Activated CD4-positive, CD25-positive, alpha-beta regulatory T cell treated with anti-CD3 and anti-CD28 coated beads, Interleukin-2, amount 50 U/mL, for 24 hours (primary cell): Measurements from ENCODE around the gene NFYC.
"Not testable (repeated sequence)": the region's sequence is repeated elsewhere in the genome, so short reads cannot be mapped to it uniquely, and the experiment has no call there.

Experiments
- ATAC-seq, 2 donors: fragments of 150-1000 bp; cut with Tn5 transposase; one replicate each; pipeline ENCODE4 v1.10.0; 2021; ENCODE audit warnings: mild to moderate bottlenecking in 1 of 2, moderate library complexity in 1 of 2

The NFYC gene

DNA sequence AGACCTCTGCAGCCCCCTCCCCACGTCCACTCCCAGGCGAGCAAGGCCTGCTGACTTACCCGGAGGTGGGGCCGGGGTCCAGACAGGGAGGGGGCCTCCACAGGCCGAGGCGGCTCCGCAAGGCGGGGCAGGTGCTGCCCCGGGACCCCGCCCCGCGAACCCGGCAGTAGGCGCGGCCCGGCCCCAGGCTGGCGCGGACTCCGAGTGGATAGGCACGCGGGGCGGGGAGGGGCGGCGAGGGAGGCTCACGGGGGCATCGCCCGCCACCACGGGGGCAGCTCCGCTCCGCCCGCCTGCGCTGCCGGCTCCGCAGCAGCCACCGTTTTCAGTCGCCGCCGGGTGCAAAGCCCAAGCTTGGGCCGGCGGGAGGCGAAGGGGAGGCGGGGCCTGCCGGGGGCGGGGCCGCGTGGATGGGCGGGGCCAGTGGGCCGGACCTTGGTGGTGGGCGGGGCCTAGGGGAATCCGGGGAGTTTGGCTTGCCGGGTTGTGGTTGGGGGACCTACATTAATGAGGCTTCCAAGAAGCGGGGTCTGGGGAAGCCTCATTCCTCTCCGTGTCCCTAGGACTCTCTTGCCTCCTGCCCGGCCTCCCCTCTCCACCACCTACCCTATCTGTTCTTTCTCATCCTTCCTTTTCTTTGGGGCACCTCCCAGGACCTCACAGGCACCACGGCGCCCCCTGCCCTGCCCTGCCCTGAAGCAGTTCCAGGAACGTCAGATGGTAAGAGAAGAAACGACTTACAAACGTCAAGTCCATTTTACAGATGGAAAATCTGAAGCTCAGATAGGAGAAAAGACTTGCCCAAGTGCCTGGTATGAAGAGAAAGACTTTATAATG is 26.0 kb upstream of the NFYC start, which contains the start of gene RIMS3:
TSS of gene RIMS3 (minus strand) at position 348 of the 837 bp plus-strand sequence. CDS start 23,757 bp downstream, outside the sequence.
- peak; percentile 74 to 79 for ATAC-seq

DNA sequence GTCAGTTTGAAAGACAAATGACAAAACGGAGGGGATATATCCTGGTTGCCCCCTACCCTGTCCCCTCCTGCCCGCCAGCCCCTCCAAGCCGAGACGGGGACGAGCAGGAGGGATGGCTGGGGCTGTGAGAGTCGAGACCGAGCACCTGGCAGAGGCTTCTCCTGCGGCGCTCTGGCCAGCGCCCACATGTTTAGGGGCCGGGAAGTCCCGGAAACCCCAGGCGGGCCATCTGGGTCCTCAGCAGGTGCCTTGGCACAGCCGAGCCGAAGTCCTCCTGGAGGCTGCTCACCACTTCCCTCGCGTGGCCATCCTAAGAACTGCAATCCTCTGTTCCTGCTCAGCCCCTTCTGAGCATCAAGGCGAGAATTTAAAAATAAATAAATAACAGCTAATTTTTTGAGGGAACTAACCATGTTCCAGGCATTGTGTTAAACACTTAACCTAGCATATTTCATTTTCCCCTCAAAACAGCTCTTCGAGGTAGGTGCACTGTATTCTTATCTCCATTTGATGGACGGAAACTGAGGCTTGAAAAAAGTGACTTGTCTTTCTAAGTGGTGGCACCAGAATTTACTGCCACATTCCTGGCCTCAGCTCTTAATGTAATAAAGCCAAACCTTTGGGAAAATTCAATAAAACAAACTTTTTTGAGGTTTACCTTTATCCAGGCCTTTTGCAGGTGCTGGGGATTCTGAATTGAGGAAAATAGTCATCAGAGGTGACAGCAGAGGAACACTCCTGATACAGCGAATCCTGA is 22.6 kb upstream of the NFYC start:
- ATAC-seq: peak; percentile 65 to 78

DNA sequence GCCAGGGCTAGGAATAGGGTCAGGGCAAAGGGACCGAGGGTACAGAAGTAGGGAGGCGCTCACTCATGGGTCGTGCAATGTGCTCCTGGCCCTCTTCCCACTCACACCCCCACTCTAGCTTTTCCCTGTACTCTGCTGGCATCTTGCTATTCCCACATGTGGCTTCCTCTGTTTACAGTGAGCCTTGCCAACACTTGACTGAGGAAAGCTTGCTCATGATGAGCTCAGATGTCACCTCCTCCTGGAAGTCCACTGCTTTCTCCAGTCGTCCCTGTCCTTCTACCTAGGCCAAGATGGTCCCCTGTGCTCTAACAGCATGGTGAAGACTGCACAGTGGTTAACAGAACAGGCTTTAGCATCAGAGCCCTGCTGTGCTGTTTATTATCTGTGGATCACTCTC is 18.1 kb upstream of the NFYC start:
- ATAC-seq: no peak

DNA sequence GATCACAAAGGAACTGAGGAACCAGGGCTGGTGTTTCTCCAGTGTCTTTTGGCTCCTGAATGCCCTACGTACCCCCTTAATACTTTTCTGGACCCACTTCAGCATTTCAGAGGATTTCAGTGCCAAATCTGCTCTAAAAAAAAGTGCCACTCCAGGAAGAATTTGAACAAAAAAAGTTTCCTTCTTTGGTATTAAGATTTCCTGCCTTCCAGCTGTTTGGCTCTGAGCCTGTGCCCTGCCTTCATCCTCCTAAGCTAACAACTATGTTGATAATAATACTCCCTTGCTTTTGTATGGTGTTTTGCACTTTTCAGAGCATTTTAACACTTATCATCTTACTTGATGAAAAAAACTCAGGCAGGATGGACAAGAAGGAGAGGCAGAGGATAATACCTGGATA is 15.0 kb upstream of the NFYC start:
- no peak for ATAC-seq

DNA sequence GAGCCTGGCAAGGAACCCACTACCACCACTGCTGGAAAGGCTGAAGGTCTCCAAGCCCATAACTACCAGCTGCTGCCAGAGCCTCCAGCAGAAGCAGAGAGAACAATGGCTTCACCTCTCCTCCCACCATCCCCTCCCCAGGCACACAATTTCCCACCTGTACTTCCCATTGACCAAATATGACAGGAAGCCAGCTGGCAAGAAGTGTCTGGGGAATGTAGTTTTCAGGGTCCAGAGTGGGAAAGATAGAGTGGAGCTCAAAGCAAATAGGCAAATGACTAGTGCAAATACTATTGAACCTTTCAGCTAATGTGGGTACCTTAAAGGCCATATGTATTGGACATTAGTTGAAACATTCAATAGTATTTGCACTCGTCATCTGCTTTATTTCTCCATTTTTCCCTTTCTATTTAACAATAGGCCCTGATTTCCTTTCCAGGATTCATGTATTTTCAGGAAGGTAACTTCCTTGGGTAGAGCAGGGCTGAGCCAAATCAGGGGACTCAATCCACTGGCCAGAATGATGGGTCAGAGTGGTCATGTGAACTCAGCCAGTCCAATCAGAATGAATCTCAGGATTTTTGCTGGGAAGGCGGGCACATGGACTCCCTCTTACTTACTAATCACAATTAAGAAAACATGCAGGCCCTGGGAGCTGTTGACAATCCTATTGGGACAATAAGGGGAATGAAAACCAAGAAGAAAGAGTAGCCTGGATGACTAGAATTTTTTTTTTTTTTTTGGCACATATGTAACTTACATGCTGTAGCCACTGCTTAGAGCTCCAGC is 12.1 kb upstream of the NFYC start:
- ATAC-seq: no peak

DNA sequence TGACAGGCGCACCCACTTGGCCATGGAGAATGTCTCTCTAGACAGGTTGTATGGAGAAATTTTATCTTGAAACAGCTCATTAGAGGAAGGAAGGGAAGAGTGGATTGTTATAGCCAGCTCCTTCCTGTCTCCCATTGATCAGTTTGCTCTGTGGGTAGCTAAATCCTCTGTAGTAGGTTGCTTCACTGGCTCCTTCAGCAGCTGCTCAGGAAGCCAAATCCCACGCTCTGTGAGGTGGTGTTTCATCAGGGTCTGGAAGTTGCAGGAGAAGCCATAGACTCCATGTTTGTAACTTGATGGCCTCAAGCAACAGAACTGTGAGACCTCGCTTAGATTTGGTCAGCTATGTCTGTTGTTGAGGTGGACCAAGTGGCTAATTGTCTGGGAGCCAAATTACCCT is 6.8 kb upstream of the NFYC start:
- ATAC-seq: no peak

DNA sequence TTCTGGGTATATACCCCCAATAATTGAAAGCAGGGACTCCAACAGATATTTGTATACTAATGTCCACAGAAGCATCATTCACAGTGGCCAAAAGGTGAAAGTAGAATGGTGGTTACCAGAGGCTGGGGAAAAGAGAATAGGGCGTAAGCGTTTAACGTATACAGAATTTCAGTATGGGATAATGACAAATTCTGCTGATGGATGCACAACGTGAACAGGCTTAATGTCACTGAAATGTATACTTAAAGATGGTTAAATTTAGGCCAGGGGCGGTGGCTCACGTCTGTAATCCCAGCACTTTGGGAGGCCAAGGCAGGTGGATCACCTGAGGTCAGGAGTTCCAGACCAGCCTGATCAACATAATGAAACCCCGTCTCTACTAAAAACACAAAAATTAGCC is 4.4 kb upstream of the NFYC start:
- ATAC-seq: no peak

DNA sequence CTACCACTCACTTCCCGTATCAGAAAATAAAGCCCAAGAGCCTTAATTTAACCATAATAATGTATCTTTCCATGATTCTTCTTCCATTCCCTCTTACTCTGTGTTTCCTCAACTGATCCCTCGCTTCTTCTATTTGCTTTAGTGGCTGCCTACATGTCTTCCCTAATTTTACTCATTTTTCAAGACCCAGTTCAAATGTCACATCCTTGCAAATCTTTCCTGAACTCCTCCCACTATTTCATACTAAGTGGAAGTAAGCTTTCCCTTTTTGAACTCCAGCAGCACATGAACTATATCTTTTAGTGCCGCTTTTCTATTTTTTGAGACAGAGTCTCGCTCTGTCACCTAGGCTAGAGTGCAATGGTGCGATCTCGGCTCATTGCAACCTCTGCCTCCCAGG is 3.8 kb upstream of the NFYC start:
- ATAC-seq: no peak

DNA sequence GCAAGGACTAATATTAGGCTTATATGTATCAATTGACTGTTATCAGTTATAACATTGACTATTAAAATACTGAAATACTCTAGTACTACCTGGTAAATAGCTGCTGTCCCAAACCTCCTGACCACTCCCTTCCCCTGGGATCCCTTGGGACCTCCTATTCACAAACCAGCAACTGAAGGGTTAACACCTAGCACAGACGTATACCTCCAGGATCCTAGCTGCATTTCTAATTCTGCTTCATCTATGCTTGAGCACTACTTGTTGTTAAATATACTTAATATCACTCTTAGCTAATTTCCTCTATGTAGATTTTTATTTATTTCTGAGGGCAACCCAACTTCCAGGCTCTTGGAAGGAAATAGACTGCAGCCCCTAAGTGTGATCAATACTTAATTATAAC is 1.8 kb upstream of the NFYC start:
- no peak for ATAC-seq

DNA sequence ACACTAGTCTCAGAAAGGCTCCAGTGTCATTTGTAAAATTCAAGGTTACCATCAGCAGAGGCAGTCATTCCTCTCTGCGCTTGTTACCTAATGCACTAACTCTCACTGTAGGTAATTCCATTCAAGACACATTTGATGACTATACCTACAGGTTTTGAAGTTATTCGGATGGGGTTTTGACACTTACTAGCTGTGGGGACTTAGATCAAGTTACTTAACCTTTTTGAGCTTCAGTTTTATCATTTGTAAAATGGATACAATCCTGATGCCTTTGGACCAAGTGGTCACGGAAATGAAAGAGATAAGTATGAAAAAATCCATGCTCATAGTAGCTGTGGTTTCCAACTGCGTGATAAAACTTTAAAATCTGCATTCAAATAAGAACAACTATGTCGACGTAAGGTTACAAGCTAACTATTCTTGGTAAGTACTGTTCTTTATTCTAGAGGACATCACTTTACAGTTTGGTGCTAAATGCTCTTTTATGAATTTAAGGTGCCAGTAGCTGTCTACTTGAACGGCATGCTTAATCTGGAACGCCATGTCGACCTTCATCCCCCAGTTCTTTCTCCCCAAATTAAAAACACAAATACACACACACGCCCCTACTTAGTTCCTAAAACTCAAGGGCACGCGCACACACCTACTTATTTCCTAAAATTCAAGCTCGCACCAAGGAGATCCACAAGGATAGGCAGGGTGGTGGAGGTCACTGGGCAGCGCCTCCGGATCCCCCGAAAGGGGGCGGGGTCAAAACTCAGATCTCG is 550 bp upstream of the NFYC start:
- no peak for ATAC-seq

DNA sequence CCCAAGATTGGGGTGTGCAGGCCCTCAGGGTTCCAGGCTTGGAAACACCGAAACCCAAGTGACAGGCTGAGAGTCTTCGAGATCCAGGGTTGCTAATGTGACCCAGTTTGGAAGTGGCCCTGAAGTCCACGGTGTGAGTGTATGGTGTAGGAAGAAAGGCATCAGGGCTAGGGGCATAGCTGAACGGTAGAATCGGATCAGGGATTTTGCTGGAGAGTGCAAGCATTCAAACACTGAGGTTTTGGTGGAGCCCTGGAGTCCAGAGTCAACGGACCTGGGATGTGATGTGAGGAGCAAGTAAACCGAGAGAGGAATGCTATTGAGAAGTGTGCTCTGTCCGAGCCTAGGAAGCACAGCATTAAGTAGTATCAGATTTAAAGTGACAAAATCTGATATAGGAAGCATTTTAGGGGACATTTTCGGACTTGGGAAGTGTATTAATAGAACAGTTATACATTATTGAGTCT is 958 bp downstream of the NFYC start:
- ATAC-seq: no peak

DNA sequence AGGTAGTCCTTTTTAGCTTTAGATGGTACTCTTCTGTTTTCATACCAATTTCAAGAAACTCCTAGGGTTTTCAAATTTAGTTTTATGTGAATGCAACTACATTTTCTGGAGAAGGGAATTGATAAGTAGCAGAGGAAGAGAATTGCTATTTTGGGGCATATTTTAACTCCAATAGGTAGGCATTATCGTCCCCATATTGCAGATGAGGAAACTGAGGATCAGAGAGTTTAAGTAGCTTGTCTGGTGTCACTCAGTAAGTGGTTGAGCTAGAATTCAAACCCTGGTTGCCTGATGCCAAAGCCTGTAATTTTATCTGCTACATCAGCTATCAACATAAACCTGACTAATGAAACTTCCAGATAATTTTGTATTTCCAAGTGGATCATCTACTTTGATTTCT is 1.9 kb downstream of the NFYC start:
- no peak for ATAC-seq

DNA sequence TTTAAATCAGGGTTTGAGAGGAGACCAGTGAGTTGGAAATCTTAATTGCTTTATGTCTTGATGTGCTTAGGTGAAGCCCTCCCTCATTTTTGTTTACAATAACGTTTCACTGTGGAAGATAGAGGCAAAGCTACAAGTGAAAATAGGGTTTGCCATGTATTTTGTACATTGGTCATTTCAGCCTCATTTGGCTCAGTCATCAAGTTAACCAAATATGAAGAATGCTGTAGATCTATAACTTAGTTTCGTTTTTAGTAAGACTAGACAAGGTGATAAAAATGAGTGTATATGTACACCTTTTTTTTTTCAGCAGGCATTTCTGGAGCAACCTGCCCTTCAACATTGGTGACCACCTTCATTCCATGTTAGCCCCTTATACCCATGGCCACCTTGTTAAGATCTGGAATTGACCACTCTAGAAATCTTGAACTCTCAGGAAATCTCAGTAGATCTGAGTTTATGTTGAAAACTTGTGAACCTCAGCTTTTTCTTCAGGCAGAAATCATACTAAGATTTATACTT is 2.9 kb downstream of the NFYC start:
- ATAC-seq: peak; percentile 9 to 25

DNA sequence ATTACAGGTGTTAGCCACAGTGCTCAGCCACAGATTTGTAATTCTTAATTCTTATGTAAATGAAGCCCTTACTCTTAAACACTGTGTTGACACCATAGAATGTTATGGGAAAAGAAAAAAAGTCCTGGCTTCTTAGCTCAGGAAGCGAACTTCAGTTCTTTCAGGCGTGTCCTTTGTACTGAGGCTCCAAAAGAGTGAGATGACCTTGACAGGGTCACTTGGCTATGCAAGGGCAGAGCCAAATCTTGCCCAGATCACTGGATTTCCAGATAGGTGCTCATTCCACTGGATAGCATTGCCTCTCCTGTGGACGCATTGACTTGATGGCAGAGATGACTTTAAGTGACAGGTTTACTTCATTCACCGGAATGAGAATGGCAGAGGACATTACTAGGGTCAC is 4.8 kb downstream of the NFYC start:
- no peak for ATAC-seq

DNA sequence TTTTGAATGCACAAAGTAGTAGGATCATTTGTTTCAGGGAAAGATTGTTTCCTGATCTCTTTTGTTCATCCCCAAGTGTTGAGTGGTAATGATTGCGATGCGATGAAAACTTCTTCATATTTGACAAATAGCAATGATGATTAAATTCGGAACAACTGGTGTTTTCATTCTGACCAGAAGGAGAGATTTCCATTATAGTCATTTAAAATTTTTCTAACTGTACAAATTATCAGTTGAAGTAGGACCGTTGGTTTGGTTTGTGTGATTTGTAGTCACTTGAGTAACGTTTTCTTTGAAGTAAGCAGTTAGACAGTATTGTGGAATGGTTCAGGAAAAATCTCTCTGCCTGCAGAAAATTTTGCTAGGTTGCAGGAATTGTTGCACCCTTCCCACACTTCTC is 5.9 kb downstream of the NFYC start:
- no peak for ATAC-seq

DNA sequence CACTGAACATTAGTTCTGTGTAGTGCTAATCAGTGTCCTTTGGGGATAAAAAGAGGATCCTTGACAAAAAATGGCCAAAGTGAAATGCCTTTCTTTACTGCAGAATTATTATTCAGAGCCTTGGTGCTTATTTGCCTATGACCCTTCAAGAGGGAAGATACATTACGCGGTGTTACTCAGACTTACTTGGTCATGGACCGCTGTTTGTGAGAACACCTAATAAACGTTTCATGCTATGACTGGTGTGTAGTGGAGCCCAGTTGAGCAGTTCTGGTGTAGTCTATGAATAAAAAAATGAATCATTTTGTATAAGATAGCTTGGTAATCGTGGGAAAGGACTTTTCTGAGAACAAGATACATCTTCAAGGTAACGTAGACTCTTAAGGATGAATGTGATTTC is 8.3 kb downstream of the NFYC start:
- peak; percentile 99 for ATAC-seq

DNA sequence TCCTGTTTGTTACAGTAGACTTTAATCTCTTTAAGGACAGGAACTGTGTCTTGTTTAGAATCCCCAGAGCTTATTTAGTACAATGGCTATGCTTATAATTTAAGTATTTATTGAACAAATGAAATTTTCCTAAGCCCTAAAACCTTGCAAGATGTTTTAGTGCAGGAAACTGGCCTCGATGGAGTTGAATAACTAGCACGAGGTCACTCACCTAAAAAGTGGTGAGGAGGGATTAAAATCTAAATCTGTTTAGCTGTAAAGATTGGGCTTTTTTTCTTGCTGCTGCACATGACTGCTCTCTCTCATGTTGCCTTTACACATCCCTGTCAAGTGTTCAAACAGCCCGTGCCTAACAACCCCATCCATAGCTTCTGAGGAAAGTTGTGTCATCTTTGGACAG is 10.2 kb downstream of the NFYC start:
- no peak for ATAC-seq

DNA sequence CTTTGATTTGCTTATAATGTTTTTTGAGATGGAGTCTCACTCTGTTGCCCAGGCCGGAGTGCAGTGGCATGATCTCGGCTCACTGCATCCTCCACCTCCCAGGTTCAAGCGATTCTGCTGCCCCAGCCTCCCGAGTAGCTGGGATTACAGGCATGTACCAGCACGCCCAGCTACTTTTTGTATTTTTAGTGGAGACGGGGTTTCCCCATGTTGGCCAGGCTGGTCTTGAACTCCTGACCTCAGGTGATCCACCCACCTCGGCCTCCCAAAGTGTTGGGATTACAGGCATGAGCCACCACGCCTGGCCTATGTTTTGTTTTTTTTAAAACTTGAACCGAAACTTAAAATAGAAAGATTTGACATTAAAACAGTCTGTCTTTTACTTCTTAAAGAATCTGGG is 11.3 kb downstream of the NFYC start:
- not testable (repeated sequence) for ATAC-seq

DNA sequence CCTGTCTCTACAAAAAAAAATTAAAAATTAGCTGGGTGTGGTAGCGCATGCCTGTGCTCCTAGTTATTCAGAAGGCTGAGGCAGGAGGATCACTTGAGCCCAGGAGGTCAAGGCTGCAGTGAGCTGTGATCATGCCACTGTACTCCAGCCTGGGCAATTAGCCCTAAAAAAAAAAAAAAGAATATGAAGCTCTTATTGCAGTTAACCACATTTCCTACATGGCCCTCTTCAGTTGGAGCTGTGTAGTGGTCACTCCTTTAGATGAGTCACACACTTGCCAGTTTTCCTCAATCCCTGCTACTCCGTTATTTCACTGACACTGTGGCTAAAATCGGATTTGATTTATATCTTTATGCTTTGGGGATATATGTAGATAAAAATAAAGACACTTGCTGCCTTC is 11.8 kb downstream of the NFYC start:
- ATAC-seq: no peak

DNA sequence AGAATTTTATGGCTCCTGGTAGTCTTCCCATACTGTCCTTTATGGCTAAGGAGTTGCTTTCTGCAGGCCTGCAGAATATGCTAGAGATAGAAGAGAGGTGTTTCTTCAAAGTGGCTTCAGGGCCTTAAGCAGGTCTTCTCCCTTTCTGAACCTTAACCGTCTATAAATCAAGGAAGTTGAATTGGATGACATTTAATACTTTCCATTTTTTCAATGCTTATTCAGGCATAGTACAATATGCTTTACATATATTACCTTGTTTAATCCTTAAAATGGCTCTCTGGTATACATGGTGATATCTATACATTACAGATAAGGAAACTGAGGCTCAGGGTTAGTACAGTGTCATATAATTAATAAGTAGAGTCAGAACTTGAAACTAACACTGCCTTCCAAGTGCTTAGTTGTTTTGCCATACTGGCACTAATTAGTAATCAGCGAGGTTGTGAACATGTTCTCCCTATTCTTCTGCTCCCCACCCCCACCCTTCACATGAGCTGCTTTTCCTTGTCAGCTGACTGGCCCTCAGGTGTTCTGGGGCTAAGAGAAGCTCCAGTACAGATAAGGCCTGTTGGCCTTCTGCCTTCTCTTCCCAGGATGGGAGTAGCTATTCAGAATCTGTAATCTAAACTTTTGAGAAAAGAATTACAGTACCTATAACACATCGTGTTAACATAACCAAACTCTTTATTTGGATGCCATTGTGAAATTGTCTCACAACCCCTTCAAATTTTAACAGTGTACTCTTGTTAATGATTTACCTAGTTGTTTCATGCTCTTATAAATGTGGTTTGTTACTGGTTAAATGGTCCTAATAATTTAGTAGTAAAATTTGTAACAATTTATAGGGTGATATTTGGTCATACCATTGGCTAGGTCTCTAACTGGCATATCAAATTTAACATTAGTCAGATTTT is 13.6 kb downstream of the NFYC start:
- no peak for ATAC-seq

DNA sequence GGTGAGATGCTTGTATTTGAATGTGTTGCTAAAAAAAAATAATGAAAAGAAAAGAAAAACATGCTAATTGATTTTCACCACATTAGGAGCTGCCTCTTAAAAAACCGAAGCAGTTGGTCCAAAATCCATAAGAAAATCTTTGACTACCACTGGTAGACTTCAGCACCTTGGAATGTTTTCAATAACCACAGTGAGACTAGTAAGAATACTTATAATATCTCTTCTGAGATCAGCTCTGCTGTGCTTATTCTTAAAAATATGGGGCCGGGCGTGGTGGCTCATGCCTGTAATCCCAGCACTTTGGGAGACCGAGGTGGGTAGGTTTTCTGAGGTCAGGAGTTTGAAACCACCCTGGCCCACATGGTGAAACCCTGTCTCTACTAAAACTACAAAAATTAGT is 15.1 kb downstream of the NFYC start:
- ATAC-seq: no peak
